GM18858 (cell line): Measurements from ENCODE around the gene AGPAT3.

Experiments
- ATAC-seq: cut with Tn5 transposase; IDR thresholded peaks from one replicate; pipeline ENCODE4 v1.9.1; 2021; ENCODE audit not compliant: unreplicated experiment

AGPAT3 gene

GRCh38 chr21:43905726-43906455, 40.9 kb downstream of the AGPAT3 start:
- no peak for ATAC-seq

- ATAC-seq: no peak
Observed at GRCh38 chr21:43906585-43907370, 41.8 kb downstream of the AGPAT3 start.

- no peak for ATAC-seq
Observed at GRCh38 chr21:43907751-43908150, 42.7 kb downstream of the AGPAT3 start.

GRCh38 chr21:43908167-43908566, 43.1 kb downstream of the AGPAT3 start:
- ATAC-seq: no peak

GRCh38 chr21:43909741-43910400, 44.8 kb downstream of the AGPAT3 start:
- ATAC-seq: no peak

GRCh38 chr21:43910460-43910859, 45.4 kb downstream of the AGPAT3 start:
- no peak for ATAC-seq

GRCh38 chr21:43911015-43911934, 46.3 kb downstream of the AGPAT3 start:
- no peak for ATAC-seq

- no peak for ATAC-seq
Observed at GRCh38 chr21:43911935-43912487, 47.0 kb downstream of the AGPAT3 start.

- ATAC-seq: no peak
Observed at GRCh38 chr21:43912500-43912899, 47.5 kb downstream of the AGPAT3 start.

- no peak for ATAC-seq
Observed at GRCh38 chr21:43912910-43913309, 47.9 kb downstream of the AGPAT3 start.

GRCh38 chr21:43913928-43914327, 48.9 kb downstream of the AGPAT3 start:
- ATAC-seq: no peak

GRCh38 chr21:43916076-43916475, 51.1 kb downstream of the AGPAT3 start:
- no peak for ATAC-seq

GRCh38 chr21:43916691-43917514, 51.9 kb downstream of the AGPAT3 start:
- no peak for ATAC-seq

GRCh38 chr21:43917515-43918384, 52.7 kb downstream of the AGPAT3 start:
- no peak for ATAC-seq

- ATAC-seq: no peak
Observed at GRCh38 chr21:43918385-43918947, 53.4 kb downstream of the AGPAT3 start.

- no peak for ATAC-seq
Observed at GRCh38 chr21:43919283-43919682, 54.3 kb downstream of the AGPAT3 start.

- no peak for ATAC-seq
Observed at GRCh38 chr21:43919871-43920801, 55.1 kb downstream of the AGPAT3 start.
